ENCODE results near the gene PKN3. TPM values are rescaled to one million over a fixed set of nuclear protein-coding genes. Genes with fewer than 3 reads are reported as not detected.

PKN3 gene
- total and polyA plus RNA-seq, 2 of the 13 experiments (the other 11 are each of a cell fraction or from before 2014, with no cell fraction given) = 10.5 to 13.2 TPM

GRCh38 chr9:128702445-128702948, at the start of gene PKN3 (continued):
- TF ChIP-seq ZIK1 (CRISPR knock-in tag; IDR thresholded peaks at IDR 0.05; ENCODE audit: borderline replicate concordance, low read depth) = no peak
- peak; percentile 49 for TF ChIP-seq STAG1 (CRISPR knock-in tag; IDR thresholded peaks at IDR 0.05)
- TF ChIP-seq TFE3 (CRISPR knock-in tag; IDR thresholded peaks at IDR 0.05) = 0 out of 2 replicates have a peak, but pooled peaks have one; percentile 6
- TF ChIP-seq IRF2 (CRISPR knock-in tag; IDR thresholded peaks at IDR 0.05) = 0 out of 2 replicates have a peak, but pooled peaks have one; percentile 30
- no peak for TF ChIP-seq ZSCAN21 (CRISPR knock-in tag; IDR thresholded peaks at IDR 0.05; ENCODE audit: borderline replicate concordance)
- TF ChIP-seq ZNF784 (CRISPR knock-in tag; IDR thresholded peaks at IDR 0.05; ENCODE audit: borderline replicate concordance) = peak; percentile 20; the same call in 1 of the 2 replicates
- peak; percentile 78; the same call in 1 of the 2 replicates for TF ChIP-seq ZNF607 (CRISPR knock-in tag; IDR thresholded peaks at IDR 0.05; ENCODE audit: borderline replicate concordance)
- peak; percentile 22; the same call in 1 of the 2 replicates for TF ChIP-seq ZNF670 (CRISPR knock-in tag; IDR thresholded peaks at IDR 0.05; ENCODE audit: borderline replicate concordance)
- peak; percentile 87 for TF ChIP-seq E2F5 (CRISPR knock-in tag; conservative IDR thresholded peaks at IDR 0.05)
- peak; percentile 62 for TF ChIP-seq ATF7-NPFF (CRISPR knock-in tag; IDR thresholded peaks at IDR 0.05; ENCODE audit: low read depth)
- peak; percentile 53; the same call in 1 of the 2 replicates for TF ChIP-seq MYC (CRISPR knock-in tag; IDR thresholded peaks at IDR 0.05; ENCODE audit: borderline replicate concordance)
- TF ChIP-seq PPARG (CRISPR knock-in tag; conservative IDR thresholded peaks at IDR 0.05) = peak; percentile 20; the same call in 1 of the 2 replicates
- 0 out of 2 replicates have a peak, but pooled peaks have one; percentile 29 for TF ChIP-seq ZNF710 (CRISPR knock-in tag; IDR thresholded peaks at IDR 0.05; ENCODE audit: borderline replicate concordance)
- no peak for TF ChIP-seq PAX8 (CRISPR knock-in tag; IDR thresholded peaks at IDR 0.05; ENCODE audit: borderline replicate concordance)
- TF ChIP-seq ZMYM3 (CRISPR knock-in tag; IDR thresholded peaks at IDR 0.05) = peak; percentile 70; the same call in 1 of the 2 replicates
- TF ChIP-seq ZNF816 (CRISPR knock-in tag; IDR thresholded peaks at IDR 0.05; ENCODE audit: borderline replicate concordance) = peak; percentile 42; the same call in 1 of the 2 replicates
- TF ChIP-seq RORA (CRISPR knock-in tag; IDR thresholded peaks at IDR 0.05) = no peak
- TF ChIP-seq HMG20A (CRISPR knock-in tag; IDR thresholded peaks at IDR 0.05; ENCODE audit: borderline replicate concordance) = no peak
- no peak for TF ChIP-seq ZNF740 (CRISPR knock-in tag; IDR thresholded peaks at IDR 0.05)
- TF ChIP-seq SMAD1 (CRISPR knock-in tag; IDR thresholded peaks at IDR 0.05; ENCODE audit: borderline replicate concordance, low read depth) = no peak; the same call in 1 of the 2 replicates
- peak; percentile 31; the same call in 1 of the 2 replicates for TF ChIP-seq GZF1 (CRISPR knock-in tag; IDR thresholded peaks at IDR 0.05)
- TF ChIP-seq GATAD2A (CRISPR knock-in tag; IDR thresholded peaks at IDR 0.05) = peak; percentile 36; the same call in 1 of the 2 replicates
- no peak for TF ChIP-seq ELK4 (CRISPR knock-in tag; IDR thresholded peaks at IDR 0.05; ENCODE audit: borderline replicate concordance)
